A172 (cell line): ENCODE measurements around the gene POC1A. TPM values are rescaled to one million over a fixed set of nuclear protein-coding genes. Genes with fewer than 3 reads are reported as not detected.

ENCODE experiments used
- DNase-seq: peaks from one replicate; pipeline ENCODE4 v3.0.0-alpha.2; 2015; ENCODE audit warnings: low spot score
- total RNA-seq: library from RNA; depleted of rRNA; stranded (reverse); fragments of >200 nt; shearing (Covaris generic); gene quantifications from 2 replicates; pipeline ENCODE4 v1.2.3, GENCODE V29; 2014

The POC1A gene
- total RNA-seq, 1 experiment from 2014 or later = 19.0 TPM

GRCh38 chr3:52150860-52151259 is 3.4 kb downstream of the POC1A start:
- no peak for DNase-seq

- DNase-seq = no peak
These were observed 3.9 kb downstream of the POC1A start for GRCh38 chr3:52150357-52150756.

- DNase-seq = no peak
These were observed 4.5 kb downstream of the POC1A start for GRCh38 chr3:52149726-52150125.

- no peak for DNase-seq
These were observed 5.2 kb downstream of the POC1A start for GRCh38 chr3:52149021-52149420.

GRCh38 chr3:52147804-52148203 is 6.4 kb downstream of the POC1A start:
- no peak for DNase-seq

- no peak for DNase-seq
These were observed 7.4 kb downstream of the POC1A start for GRCh38 chr3:52146811-52147210.

GRCh38 chr3:52146189-52146588 is 8.0 kb downstream of the POC1A start:
- DNase-seq = no peak

- no peak for DNase-seq
These were observed 8.5 kb downstream of the POC1A start for GRCh38 chr3:52145736-52146110.

GRCh38 chr3:52144796-52145735 is 9.2 kb downstream of the POC1A start:
- no peak for DNase-seq

- DNase-seq = peak; percentile 70
These were observed 10.0 kb downstream of the POC1A start for GRCh38 chr3:52144034-52144795.

GRCh38 chr3:52143616-52144015 is 10.6 kb downstream of the POC1A start:
- no peak for DNase-seq

- no peak for DNase-seq
These were observed 11.1 kb downstream of the POC1A start for GRCh38 chr3:52143156-52143555.

GRCh38 chr3:52141751-52142150 is 12.5 kb downstream of the POC1A start:
- DNase-seq = no peak

GRCh38 chr3:52140769-52141168 is 13.5 kb downstream of the POC1A start:
- no peak for DNase-seq

- no peak for DNase-seq
These were observed 14.2 kb downstream of the POC1A start for GRCh38 chr3:52140000-52140399.

GRCh38 chr3:52137311-52137710 is 16.9 kb downstream of the POC1A start:
- no peak for DNase-seq

- DNase-seq = no peak
These were observed 17.7 kb downstream of the POC1A start for GRCh38 chr3:52136513-52136912.

GRCh38 chr3:52135332-52135731 is 18.9 kb downstream of the POC1A start:
- no peak for DNase-seq

GRCh38 chr3:52134761-52135160 is 19.5 kb downstream of the POC1A start:
- no peak for DNase-seq

- no peak for DNase-seq
These were observed 21.3 kb downstream of the POC1A start for GRCh38 chr3:52132930-52133329.

GRCh38 chr3:52132041-52132440 is 22.2 kb downstream of the POC1A start:
- DNase-seq = no peak

GRCh38 chr3:52130966-52131622 is 23.1 kb downstream of the POC1A start:
- no peak for DNase-seq
